ENCODE measurements around the gene CCL25. TPM values are rescaled to one million over a fixed set of nuclear protein-coding genes. Genes with fewer than 3 reads are reported as not detected.
"Not testable (repeated sequence)": the region's sequence is repeated elsewhere in the genome, so short reads cannot be mapped to it uniquely, and the experiment has no call there.

Gene CCL25
- total RNA-seq, 4 donors from 2014 or later: not detected

DNA sequence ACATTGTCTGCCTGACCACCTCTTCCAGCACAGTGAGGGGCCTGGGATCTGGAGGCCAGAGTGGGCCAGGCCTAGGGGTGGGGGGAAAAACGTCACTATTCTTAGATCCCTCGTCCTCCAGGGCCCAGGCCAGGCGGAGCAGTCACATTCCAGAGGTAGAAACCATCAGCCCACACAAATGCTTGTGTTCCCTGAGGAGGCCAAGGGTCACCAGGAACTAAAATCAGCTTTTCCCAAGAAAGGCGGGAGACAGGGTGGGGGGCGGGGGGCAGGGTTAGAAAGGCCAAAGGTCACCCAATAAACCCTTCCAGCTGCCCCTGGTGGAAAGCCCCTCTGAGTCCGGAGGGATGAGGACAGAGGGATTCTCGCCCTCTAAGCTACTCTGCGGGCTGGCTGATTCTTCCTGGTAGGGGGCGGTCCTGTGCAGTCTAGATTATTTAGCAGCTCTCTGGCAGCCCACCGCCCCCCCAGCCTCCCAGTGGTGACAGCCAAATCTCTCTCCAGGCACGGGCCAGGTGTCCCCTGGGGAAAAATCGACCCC lies 23.5 kb upstream of the CCL25 start:
- Histone ChIP-seq H3K27me3 (no peaks in the 10 kb centered on the region), H3K27ac (no peak overlapping the region), H3K4me3 (no peak overlapping the region), H3K9me3 (no peaks in the 10 kb centered on the region), H3K4me1 (no peaks in the 10 kb centered on the region), H3K36me3 (no peaks in the 10 kb centered on the region)
- TF ChIP-seq EP300 (IDR thresholded peaks at IDR 0.05): no peak
- TF ChIP-seq CTCF (IDR thresholded peaks at IDR 0.05): no peak
- TF ChIP-seq POLR2A (IDR thresholded peaks at IDR 0.05): no peak
- no peak for TF ChIP-seq POLR2AphosphoS5 (IDR thresholded peaks at IDR 0.05)
- WGBS: 62% methylated on average over 11 of the region's 12 CpGs
- DNase-seq (ENCODE audit: low spot score in 2 of 2): no peak

DNA sequence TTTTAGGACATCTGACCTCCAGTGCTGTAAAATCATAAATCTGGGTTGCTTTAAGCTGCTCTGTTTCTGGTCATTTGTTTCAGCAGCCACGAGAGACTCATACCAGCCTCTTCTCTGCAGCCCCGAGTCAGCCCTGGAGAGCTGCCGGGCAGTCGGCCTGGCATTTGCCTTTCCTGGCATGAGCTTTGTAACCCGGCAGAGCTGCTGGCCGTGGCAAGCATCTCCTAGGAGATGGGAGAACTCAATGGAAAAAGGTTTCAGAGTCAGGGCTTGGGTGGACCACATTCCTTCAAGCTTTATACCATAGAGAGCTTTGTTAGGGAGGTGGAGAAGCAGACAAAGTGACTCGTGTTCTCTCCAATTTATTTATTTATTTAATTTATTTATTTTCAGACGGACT lies 21.6 kb upstream of the CCL25 start:
- TF ChIP-seq CTCF (IDR thresholded peaks at IDR 0.05): no peak
- no peak for TF ChIP-seq POLR2AphosphoS5 (IDR thresholded peaks at IDR 0.05)
- no peak for TF ChIP-seq POLR2A (IDR thresholded peaks at IDR 0.05)
- no peak for TF ChIP-seq EP300 (IDR thresholded peaks at IDR 0.05)
- H3K4me3 ChIP-seq: no peak overlapping the region
- H3K36me3 ChIP-seq: no peaks in the 10 kb centered on the region
- H3K27me3 ChIP-seq: no peaks in the 10 kb centered on the region
- H3K4me1 ChIP-seq: no peaks in the 10 kb centered on the region
- no peaks in the 10 kb centered on the region for H3K9me3 ChIP-seq
- 81% methylated on average over 8 of the region's 8 CpGs for WGBS
- DNase-seq (ENCODE audit: low spot score in 2 of 2): no peak
- H3K27ac ChIP-seq: no peak overlapping the region

DNA sequence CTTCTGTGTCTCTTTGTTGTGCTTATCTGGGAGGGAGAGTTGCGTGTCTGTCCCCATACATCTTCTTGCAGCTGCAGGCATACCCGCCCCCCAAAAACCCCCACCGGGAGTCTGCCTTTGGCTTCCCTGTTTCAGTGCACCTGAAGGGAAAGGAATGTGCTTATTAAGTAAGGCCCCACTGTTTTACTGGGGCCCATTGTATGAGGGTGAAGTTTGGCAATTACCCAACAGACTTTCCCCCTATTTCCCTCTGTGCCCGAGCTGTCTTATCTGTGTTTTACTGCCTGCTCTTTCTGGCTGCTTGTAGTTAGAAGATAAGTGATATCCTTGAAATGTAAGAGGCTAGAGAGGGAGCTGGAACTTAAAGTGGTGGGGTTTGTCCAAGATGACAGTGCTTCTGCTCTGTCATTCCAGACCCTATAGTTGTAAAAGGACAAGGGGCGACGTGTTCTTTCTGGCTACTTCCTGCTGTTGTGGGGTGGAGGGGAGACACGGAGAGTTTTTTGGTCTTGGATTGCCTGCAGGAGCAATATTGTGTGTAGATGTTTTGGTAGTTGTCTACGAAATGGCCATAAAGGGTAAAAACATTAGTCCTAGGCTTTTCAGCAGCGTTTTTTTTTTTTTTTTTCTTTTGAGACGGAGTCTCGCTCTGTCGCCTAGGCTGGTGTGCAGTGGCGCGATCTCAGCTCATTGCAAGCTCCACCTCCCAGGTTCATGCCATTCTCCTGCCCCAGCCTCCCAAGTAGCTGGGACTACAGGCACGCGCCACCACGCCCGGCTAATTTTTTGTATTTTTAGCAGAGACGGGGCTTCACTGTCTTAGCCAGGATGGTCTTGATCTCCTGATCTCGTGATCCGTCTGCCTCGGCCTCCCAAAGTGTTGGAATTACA lies 19.0 kb upstream of the CCL25 start:
- H3K4me1 ChIP-seq; H3K4me3 ChIP-seq; H3K27me3 ChIP-seq; H3K27ac ChIP-seq; H3K36me3 ChIP-seq; H3K9me3 ChIP-seq; DNase-seq (ENCODE audit: low spot score in 2 of 2): not testable (repeated sequence)
- WGBS: 70% methylated on average over 22 of the region's 22 CpGs

DNA sequence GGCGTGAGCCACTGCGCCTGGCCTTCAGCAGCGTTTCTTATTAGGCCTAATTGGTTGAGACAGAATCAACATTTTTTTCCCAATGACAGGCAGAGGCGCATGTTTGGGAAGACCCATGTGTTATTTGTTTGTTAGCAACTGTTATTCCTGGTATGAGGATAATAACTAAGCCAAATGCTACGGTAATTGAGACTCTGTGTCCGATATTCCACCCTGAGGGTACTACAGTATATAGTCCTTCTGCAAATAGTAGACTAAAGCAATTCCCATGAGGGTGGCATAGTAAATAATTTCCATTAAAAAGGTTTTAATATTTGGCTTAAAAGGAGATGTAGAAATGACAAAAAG lies 18.4 kb upstream of the CCL25 start:
- Histone ChIP-seq H3K4me1 (no peaks in the 10 kb centered on the region), H3K27ac (no peak overlapping the region), H3K4me3 (no peak overlapping the region), H3K27me3 (no peaks in the 10 kb centered on the region), H3K9me3 (no peaks in the 10 kb centered on the region), H3K36me3 (no peaks in the 10 kb centered on the region)
- TF ChIP-seq POLR2AphosphoS5 (IDR thresholded peaks at IDR 0.05) (no peak), CTCF (IDR thresholded peaks at IDR 0.05) (no peak), EP300 (IDR thresholded peaks at IDR 0.05) (no peak), POLR2A (IDR thresholded peaks at IDR 0.05) (no peak)
- WGBS: 74% methylated on average over 6 of the region's 6 CpGs
- DNase-seq (ENCODE audit: low spot score in 2 of 2): no peak

GRCh38 chr19:8036434-8037099 lies 16.0 kb upstream of the CCL25 start:
- 71% methylated on average over 7 of the region's 7 CpGs for WGBS

More at GRCh38 chr19:8036434-8037099, 16.0 kb upstream of the CCL25 start:
- Histone ChIP-seq H3K36me3 (no peaks in the 10 kb centered on the region), H3K27me3 (peaks cover 3% of the 10 kb centered on the region), H3K27ac (no peak overlapping the region), H3K4me3 (no peak overlapping the region), H3K4me1 (no peaks in the 10 kb centered on the region), H3K9me3 (no peaks in the 10 kb centered on the region)
- DNase-seq (ENCODE audit: low spot score in 2 of 2): no peak
- no peak for TF ChIP-seq EP300 (IDR thresholded peaks at IDR 0.05)
- no peak for TF ChIP-seq POLR2AphosphoS5 (IDR thresholded peaks at IDR 0.05)
- no peak for TF ChIP-seq CTCF (IDR thresholded peaks at IDR 0.05)
- TF ChIP-seq POLR2A (IDR thresholded peaks at IDR 0.05): no peak

Measured in suprapubic skin (tissue), 4 donors.